ENCODE measurements around the gene GPATCH3.

GRCh38 chr1:26857473-26858060 is 42.7 kb downstream of the GPATCH3 start:
- TF ChIP-seq POLR2A (IDR thresholded peaks at IDR 0.05; ENCODE audit: low read length) (no peak), GATA1 (IDR thresholded peaks at IDR 0.05; ENCODE audit: low read depth, low read length) (no peak)

Data from erythroblast (primary cell).